ENCODE results near the gene OAS2. TPM values are rescaled to one million over a fixed set of nuclear protein-coding genes. Genes with fewer than 3 reads are reported as not detected.

OAS2 gene
- total RNA-seq, 2 donors from 2014 or later, result 6.0 to 6.8 TPM

- peak; percentile 45 to 80 for TF ChIP-seq CTCF (IDR thresholded peaks at IDR 0.05)
- H3K36me3 ChIP-seq, result no peaks in the 10 kb centered on the region
- no peaks in the 10 kb centered on the region for H3K9me3 ChIP-seq
- DNase-seq (ENCODE audit: low spot score), result no peak
- no peaks in the 10 kb centered on the region for H3K4me1 ChIP-seq
- H3K27me3 ChIP-seq, result no peaks in the 10 kb centered on the region
- no peak overlapping the region for H3K4me3 ChIP-seq
- H3K27ac ChIP-seq, result no peak overlapping the region
These were observed 52.7 kb downstream of the OAS2 start for GRCh38 chr12:113030875-113031525.

GRCh38 chr12:113039911-113040445 is 61.7 kb downstream of the OAS2 start:
- Histone ChIP-seq H3K4me1 (no peaks in the 10 kb centered on the region), H3K27ac (peak overlapping the region in 1 of 2 donors; percentile 50), H3K27me3 (no peaks in the 10 kb centered on the region), H3K4me3 (no peak overlapping the region), H3K9me3 (no peaks in the 10 kb centered on the region), H3K36me3 (no peaks in the 10 kb centered on the region)
- TF ChIP-seq CTCF (IDR thresholded peaks at IDR 0.05), result no peak
- no peak for DNase-seq (ENCODE audit: low spot score)

- H3K4me3 ChIP-seq, result no peak overlapping the region
- no peak for TF ChIP-seq CTCF (IDR thresholded peaks at IDR 0.05)
- no peaks in the 10 kb centered on the region for H3K36me3 ChIP-seq
- no peaks in the 10 kb centered on the region for H3K9me3 ChIP-seq
- peak overlapping the region; percentile 17 to 32 for H3K27ac ChIP-seq
- no peaks in the 10 kb centered on the region for H3K4me1 ChIP-seq
- H3K27me3 ChIP-seq, result no peaks in the 10 kb centered on the region
- DNase-seq (ENCODE audit: low spot score), result peak; percentile 95
These were observed 62.4 kb downstream of the OAS2 start for GRCh38 chr12:113040722-113041171.

GRCh38 chr12:113041560-113041959 is 63.2 kb downstream of the OAS2 start:
- TF ChIP-seq CTCF (IDR thresholded peaks at IDR 0.05), result no peak

GRCh38 chr12:113043240-113043639 is 64.9 kb downstream of the OAS2 start:
- Histone ChIP-seq H3K4me1 (no peaks in the 10 kb centered on the region), H3K36me3 (no peaks in the 10 kb centered on the region), H3K9me3 (no peaks in the 10 kb centered on the region), H3K27ac (no peak overlapping the region), H3K27me3 (no peaks in the 10 kb centered on the region), H3K4me3 (no peak overlapping the region)
- no peak for TF ChIP-seq CTCF (IDR thresholded peaks at IDR 0.05)
- DNase-seq (ENCODE audit: low spot score), result no peak

More at GRCh38 chr12:113041560-113041959, 63.2 kb downstream of the OAS2 start:
- Histone ChIP-seq H3K36me3 (no peaks in the 10 kb centered on the region), H3K27ac (peak overlapping the region in 1 of 2 donors; percentile 32), H3K4me3 (no peak overlapping the region), H3K27me3 (no peaks in the 10 kb centered on the region), H3K4me1 (no peaks in the 10 kb centered on the region), H3K9me3 (no peaks in the 10 kb centered on the region)
- no peak for DNase-seq (ENCODE audit: low spot score)
